Neural crest cell (in vitro differentiated cells): ENCODE results near the gene C2CD2L. TPM values are rescaled to one million over a fixed set of nuclear protein-coding genes. Genes with fewer than 3 reads are reported as not detected.
"Not testable (repeated sequence)": the region's sequence is repeated elsewhere in the genome, so short reads cannot be mapped to it uniquely, and the experiment has no call there.

Experiments used
- DNase-seq: peaks from one replicate; pipeline ENCODE4 v3.0.0; 2021; ENCODE audit warnings: low read depth, mixed read lengths, low spot score
- H3K27ac Mint-ChIP-seq: one replicate; pipeline ENCODE4 v1.8.0; 2021; ENCODE audit warnings: mild to moderate bottlenecking, mixed read lengths; ENCODE audit not compliant: unreplicated experiment
- H3K27me3 Mint-ChIP-seq: 2 replicates; pipeline ENCODE4 v1.8.0; 2021; ENCODE audit warnings: low read depth, mild to moderate bottlenecking, mixed read lengths
- H3K36me3 Mint-ChIP-seq: 2 replicates; pipeline ENCODE4 v1.8.0; 2021; ENCODE audit warnings: low read depth, mild to moderate bottlenecking, mixed read lengths
- H3K4me1 Mint-ChIP-seq: 2 replicates; pipeline ENCODE4 v1.8.0; 2021; ENCODE audit warnings: mixed read lengths
- H3K4me3 Mint-ChIP-seq: one replicate; pipeline ENCODE4 v1.8.0; 2021; ENCODE audit warnings: mild to moderate bottlenecking, mixed read lengths
- H3K9me3 Mint-ChIP-seq: 2 replicates; pipeline ENCODE4 v1.8.0; 2021; ENCODE audit warnings: mixed read lengths
- CTCF ChIP-seq: fragments of 200-600 bp; sonication (generic); conservative IDR thresholded peaks from 2 replicates; pipeline ENCODE4 v1.5.0; 2021; ENCODE audit warnings: antibody characterized with exemption, mild to moderate bottlenecking
- total RNA-seq: library from RNA; stranded (reverse); gene quantifications from 2 replicates; pipeline ENCODE4 v1.2.1, GENCODE V29; 2021

The C2CD2L gene
- total RNA-seq, 1 donor from 2014 or later, result 9.8 TPM

GRCh38 chr11:119095066-119095880 is 11.9 kb upstream of the C2CD2L start:
- Mint-ChIP-seq H3K36me3 (peaks cover 34% of the 10 kb centered on the region), H3K4me1 (peaks cover 49% of the 10 kb centered on the region), H3K27me3 (peaks cover 13% of the 10 kb centered on the region), H3K9me3 (no peaks in the 10 kb centered on the region), H3K4me3 (peak overlapping the region; percentile 91), H3K27ac (peak overlapping the region; percentile 98)
- DNase-seq, result peak; percentile 97
- TF ChIP-seq CTCF, result peak; percentile 12

DNA sequence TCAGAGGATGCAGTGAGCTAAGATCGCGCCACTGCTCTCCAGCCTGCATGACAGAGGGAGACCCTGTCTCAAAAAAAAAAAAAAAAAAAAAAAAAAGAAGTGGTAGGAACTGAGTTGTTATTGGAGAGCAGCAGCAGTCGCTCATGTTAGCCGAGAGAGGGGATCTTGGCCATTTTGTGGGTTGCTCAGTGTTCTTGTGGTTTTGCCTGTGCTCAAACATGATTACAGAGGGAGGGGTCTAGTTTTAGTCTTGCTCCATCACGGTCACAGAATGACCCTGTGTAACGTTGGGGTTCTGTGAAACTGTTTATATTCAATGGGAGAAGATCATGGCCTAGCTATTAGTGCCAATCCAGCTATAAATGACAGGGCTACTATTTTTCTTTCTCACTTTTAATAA is 7.4 kb upstream of the C2CD2L start:
- Mint-ChIP-seq H3K9me3 (no peaks in the 10 kb centered on the region), H3K36me3 (peaks cover 12% of the 10 kb centered on the region), H3K27ac (no peak overlapping the region), H3K27me3 (no peaks in the 10 kb centered on the region), H3K4me3 (peak overlapping the region; percentile 92), H3K4me1 (peaks cover 44% of the 10 kb centered on the region)
- TF ChIP-seq CTCF, result no peak
- no peak for DNase-seq

DNA sequence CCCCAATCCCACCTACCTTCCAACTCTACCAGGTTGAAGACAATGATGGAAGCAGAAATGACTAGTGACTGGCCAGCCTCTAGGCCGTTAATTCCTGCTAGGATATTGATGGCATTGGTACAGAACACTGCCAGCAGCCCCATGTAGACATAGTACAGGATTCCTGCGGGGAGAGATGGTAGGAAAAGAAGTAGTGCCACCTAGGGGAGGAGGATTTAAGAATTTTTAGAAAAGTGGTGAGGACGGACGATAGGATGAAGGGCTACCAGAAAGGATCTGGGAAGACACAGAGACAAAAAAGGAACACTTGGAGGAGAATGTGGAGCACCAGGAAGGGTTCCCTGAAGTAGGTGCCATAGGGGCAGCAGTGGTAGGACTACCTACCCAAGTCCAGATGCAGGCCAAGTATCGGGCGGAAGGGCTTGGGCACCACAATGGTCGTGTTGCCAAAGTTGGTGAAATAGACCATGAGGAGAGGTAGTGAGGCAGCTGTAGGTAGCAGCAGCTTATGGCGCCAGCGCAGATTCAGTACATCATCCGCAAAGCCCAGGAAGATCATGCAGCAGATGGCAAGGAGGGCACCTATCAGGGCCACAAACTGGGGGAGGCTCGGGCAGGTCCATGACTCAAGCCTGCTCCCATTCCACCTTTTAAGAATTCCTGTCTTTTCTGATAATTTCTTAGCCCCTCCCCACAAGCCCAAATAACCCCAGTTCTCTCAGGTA is 6.7 kb upstream of the C2CD2L start:
- H3K4me3 Mint-ChIP-seq, result peak overlapping the region; percentile 92
- H3K27me3 Mint-ChIP-seq, result no peaks in the 10 kb centered on the region
- peaks cover 9% of the 10 kb centered on the region for H3K36me3 Mint-ChIP-seq
- no peaks in the 10 kb centered on the region for H3K9me3 Mint-ChIP-seq
- peaks cover 43% of the 10 kb centered on the region for H3K4me1 Mint-ChIP-seq
- H3K27ac Mint-ChIP-seq, result no peak overlapping the region
- TF ChIP-seq CTCF, result peak; percentile 50
- no peak for DNase-seq

GRCh38 chr11:119100994-119101758 is 6.0 kb upstream of the C2CD2L start:
- TF ChIP-seq CTCF, result peak; percentile 32
- H3K27ac Mint-ChIP-seq, result peak overlapping the region; percentile 99
- peaks cover 37% of the 10 kb centered on the region for H3K4me1 Mint-ChIP-seq
- H3K4me3 Mint-ChIP-seq, result peak overlapping the region; percentile 92
- peaks cover 8% of the 10 kb centered on the region for H3K36me3 Mint-ChIP-seq
- DNase-seq, result no peak
- H3K27me3 Mint-ChIP-seq, result no peaks in the 10 kb centered on the region
- H3K9me3 Mint-ChIP-seq, result no peaks in the 10 kb centered on the region

- DNase-seq, result peak; percentile 76
- H3K4me1 Mint-ChIP-seq, result peaks cover 40% of the 10 kb centered on the region
- TF ChIP-seq CTCF, result no peak
- peaks cover 4% of the 10 kb centered on the region for H3K36me3 Mint-ChIP-seq
- H3K9me3 Mint-ChIP-seq, result no peaks in the 10 kb centered on the region
- peak within 1 kb of the TSS; percentile 92 for H3K4me3 Mint-ChIP-seq
- H3K27me3 Mint-ChIP-seq, result no peaks in the 10 kb centered on the region
- peak within 1 kb of the TSS; percentile 99 for H3K27ac Mint-ChIP-seq
Measured at GRCh38 chr11:119101759-119102423, 5.3 kb upstream of the C2CD2L start, which contains the start of gene DPAGT1. DPAGT1 (minus strand) TSS chr11:119101853; CDS start chr11:119101655, 198 bp downstream.

GRCh38 chr11:119103161-119103664 is 3.9 kb upstream of the C2CD2L start:
- not testable (repeated sequence) for H3K27me3 Mint-ChIP-seq, H3K9me3 Mint-ChIP-seq, H3K36me3 Mint-ChIP-seq, H3K27ac Mint-ChIP-seq, DNase-seq
- Mint-ChIP-seq H3K4me1 (peaks cover 45% of the 10 kb centered on the region), H3K4me3 (peak overlapping the region; percentile 59)
